Measurements from ENCODE around the gene ATP13A4.

ATP13A4 gene

DNA sequence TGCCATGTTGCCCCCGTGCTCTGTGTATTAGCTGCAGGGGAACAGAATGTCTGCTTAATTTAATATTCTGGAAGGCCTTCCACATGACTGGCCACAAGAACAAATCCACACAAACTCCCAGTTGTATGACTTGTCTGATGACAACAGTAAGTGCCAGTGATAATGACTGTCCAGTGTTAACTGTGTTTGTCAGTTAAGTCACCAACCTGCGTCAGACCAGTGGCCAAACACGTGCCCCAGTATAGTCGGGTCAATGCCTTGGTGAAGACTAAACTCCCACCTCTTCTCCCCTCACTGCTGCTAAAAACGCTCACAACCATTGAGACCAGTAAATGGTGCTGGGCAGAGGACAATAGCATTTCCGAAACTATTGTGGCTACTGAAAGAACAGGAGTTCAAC is 166.3 kb downstream of the ATP13A4 start:
- H3K9me3 ChIP-seq (ENCODE audit: severe bottlenecking): no peaks in the 10 kb centered on the region
- TF ChIP-seq, protein P1, sequence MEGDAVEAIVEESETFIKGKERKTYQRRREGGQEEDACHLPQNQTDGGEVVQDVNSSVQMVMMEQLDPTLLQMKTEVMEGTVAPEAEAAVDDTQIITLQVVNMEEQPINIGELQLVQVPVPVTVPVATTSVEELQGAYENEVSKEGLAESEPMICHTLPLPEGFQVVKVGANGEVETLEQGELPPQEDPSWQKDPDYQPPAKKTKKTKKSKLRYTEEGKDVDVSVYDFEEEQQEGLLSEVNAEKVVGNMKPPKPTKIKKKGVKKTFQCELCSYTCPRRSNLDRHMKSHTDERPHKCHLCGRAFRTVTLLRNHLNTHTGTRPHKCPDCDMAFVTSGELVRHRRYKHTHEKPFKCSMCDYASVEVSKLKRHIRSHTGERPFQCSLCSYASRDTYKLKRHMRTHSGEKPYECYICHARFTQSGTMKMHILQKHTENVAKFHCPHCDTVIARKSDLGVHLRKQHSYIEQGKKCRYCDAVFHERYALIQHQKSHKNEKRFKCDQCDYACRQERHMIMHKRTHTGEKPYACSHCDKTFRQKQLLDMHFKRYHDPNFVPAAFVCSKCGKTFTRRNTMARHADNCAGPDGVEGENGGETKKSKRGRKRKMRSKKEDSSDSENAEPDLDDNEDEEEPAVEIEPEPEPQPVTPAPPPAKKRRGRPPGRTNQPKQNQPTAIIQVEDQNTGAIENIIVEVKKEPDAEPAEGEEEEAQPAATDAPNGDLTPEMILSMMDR (IDR thresholded peaks at IDR 0.05; ENCODE audit: low read depth, low read length): no peak
- no peaks in the 10 kb centered on the region for H3K36me3 ChIP-seq
- no peak overlapping the region for H3K4me3 ChIP-seq (ENCODE audit: low read depth, low read length)
- H3K27me3 ChIP-seq (ENCODE audit: insufficient read depth, low read depth, severe bottlenecking): no peaks in the 10 kb centered on the region
- no peak overlapping the region for H3K27ac ChIP-seq
- no peak for DNase-seq

DNA sequence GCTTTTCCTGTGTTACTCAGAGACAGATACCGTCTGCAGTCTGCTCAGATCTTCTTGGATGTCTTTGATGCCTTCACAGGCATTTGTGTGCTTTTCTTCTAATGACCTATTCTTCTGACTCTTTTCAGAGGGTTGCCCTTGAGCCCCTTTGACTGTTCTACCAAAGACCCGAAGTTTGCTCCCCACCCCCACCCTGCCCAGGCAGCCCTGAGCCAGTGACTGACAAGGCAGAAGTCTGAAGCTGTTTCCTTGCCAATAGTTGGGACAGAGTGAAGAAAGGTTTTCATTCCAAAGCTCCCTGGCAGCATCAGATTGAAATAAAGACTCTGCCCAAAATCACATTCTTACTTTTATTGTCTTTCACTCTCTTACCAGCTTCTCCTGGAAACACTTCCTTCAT is 167.1 kb downstream of the ATP13A4 start:
- Histone ChIP-seq H3K9me3 (ENCODE audit: severe bottlenecking) (no peaks in the 10 kb centered on the region), H3K4me3 (ENCODE audit: low read depth, low read length) (no peak overlapping the region), H3K27me3 (ENCODE audit: insufficient read depth, low read depth, severe bottlenecking) (no peaks in the 10 kb centered on the region), H3K36me3 (no peaks in the 10 kb centered on the region), H3K27ac (no peak overlapping the region)
- DNase-seq: no peak
- TF ChIP-seq, protein P1 (IDR thresholded peaks at IDR 0.05; ENCODE audit: low read depth, low read length): no peak

DNA sequence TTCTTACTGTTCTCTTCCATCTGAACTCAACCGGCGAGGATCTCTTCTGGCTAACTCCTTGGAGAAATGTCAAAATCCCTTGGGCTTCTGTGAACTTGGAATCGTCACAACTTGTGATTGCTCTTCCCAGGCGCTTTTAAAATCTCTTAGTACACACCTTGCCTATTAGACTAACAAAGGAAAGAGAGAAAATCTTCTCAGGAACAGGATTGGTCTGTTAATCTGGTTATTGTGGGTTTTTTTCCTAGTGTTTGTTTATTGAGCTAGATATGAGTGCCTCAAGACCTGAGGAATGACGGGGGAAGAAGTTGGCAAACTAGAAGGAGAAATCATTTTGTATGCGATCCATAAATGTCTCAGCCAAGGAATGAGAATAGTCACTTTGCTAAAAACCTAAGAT is 176.0 kb downstream of the ATP13A4 start, which contains the start of gene ATP13A5:
ATP13A5 (minus strand) TSS at position 48 of the 400 bp plus-strand sequence; CDS start at position 20, 28 bp downstream.
- Histone ChIP-seq H3K9me3 (ENCODE audit: severe bottlenecking) (no peaks in the 10 kb centered on the region), H3K36me3 (no peaks in the 10 kb centered on the region), H3K27me3 (ENCODE audit: insufficient read depth, low read depth, severe bottlenecking) (no peaks in the 10 kb centered on the region), H3K4me3 (ENCODE audit: low read depth, low read length) (no peak within 1 kb of the TSS), H3K27ac (no peak within 1 kb of the TSS)
- TF ChIP-seq, protein P1 (IDR thresholded peaks at IDR 0.05; ENCODE audit: low read depth, low read length): no peak
- no peak for DNase-seq

DNA sequence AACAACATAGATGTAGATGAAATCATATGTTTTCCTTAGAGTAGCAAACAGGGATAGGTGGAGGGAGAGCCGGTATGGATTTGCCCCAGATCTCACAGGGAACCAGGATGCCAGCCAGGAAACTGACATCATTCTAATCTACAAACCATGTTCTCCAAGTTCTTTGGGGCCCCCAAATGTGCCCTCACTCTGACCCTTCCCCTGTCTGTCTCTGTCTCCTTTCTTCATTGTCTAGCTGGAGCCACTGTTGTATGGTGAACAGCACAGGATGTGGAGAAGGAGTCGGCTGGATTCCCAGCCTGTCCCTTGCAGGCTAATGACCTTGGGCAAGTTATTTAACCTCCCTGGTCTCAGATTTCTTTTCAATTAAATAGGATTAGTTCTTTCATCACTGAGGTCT is 177.1 kb downstream of the ATP13A4 start:
- no peak for DNase-seq
- TF ChIP-seq, protein P1 (IDR thresholded peaks at IDR 0.05; ENCODE audit: low read depth, low read length): no peak
- no peak overlapping the region for H3K27ac ChIP-seq
- no peaks in the 10 kb centered on the region for H3K9me3 ChIP-seq (ENCODE audit: severe bottlenecking)
- no peaks in the 10 kb centered on the region for H3K27me3 ChIP-seq (ENCODE audit: insufficient read depth, low read depth, severe bottlenecking)
- H3K36me3 ChIP-seq: no peaks in the 10 kb centered on the region
- no peak overlapping the region for H3K4me3 ChIP-seq (ENCODE audit: low read depth, low read length)

DNA sequence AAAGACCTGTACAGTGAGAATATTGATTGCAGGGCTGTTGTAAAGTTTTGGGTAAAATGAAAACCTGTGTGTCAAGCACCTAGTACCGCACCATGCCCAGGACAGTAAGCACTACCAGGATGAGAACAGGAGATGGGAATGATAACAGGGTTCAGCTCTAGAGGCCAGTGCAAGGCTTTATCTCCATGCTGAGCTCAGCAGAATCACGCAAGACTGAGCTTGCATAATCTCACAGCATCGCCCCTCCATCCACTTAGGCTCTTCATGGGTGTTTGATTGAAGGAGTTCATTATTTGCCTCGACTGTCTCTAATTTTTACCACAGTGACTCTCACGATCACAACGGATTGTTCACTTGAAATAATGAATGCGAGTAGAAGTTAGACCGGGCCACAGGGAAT is 179.1 kb downstream of the ATP13A4 start:
- no peaks in the 10 kb centered on the region for H3K27me3 ChIP-seq (ENCODE audit: insufficient read depth, low read depth, severe bottlenecking)
- H3K4me3 ChIP-seq (ENCODE audit: low read depth, low read length): no peak overlapping the region
- H3K27ac ChIP-seq: no peak overlapping the region
- TF ChIP-seq, protein P1 (IDR thresholded peaks at IDR 0.05; ENCODE audit: low read depth, low read length): no peak
- no peak for DNase-seq
- H3K9me3 ChIP-seq (ENCODE audit: severe bottlenecking): no peaks in the 10 kb centered on the region
- H3K36me3 ChIP-seq: no peaks in the 10 kb centered on the region

DNA sequence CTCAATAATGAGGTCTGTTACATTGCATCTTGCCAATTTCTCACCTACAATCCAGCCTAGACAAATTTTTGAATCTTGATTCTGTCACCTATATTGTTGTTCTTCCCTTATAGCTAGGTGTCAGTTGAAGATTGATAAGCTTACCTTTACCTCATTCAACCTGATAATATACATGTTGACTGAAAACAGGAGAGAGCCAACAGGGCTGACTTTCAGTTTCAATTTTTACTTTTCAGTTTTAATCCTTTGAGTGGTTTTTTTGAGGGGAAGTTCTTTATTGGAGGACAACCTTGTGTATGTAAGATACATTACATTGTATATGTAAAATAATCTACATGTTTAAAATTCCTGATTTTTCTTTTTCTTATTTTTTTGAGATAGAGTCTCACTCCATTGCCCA is 181.9 kb downstream of the ATP13A4 start:
- no peak for DNase-seq
- no peak overlapping the region for H3K4me3 ChIP-seq (ENCODE audit: low read depth, low read length)
- no peaks in the 10 kb centered on the region for H3K9me3 ChIP-seq (ENCODE audit: severe bottlenecking)
- H3K27me3 ChIP-seq (ENCODE audit: insufficient read depth, low read depth, severe bottlenecking): no peaks in the 10 kb centered on the region
- no peaks in the 10 kb centered on the region for H3K36me3 ChIP-seq
- TF ChIP-seq, protein P1 (IDR thresholded peaks at IDR 0.05; ENCODE audit: low read depth, low read length): no peak
- H3K27ac ChIP-seq: no peak overlapping the region

Data from WERI-Rb-1 (cell line).